ENCODE data around the gene KCNG4. TPM values are rescaled to one million over a fixed set of nuclear protein-coding genes. Genes with fewer than 3 reads are reported as not detected.
"Not testable (repeated sequence)": the region's sequence is repeated elsewhere in the genome, so short reads cannot be mapped to it uniquely, and the experiment has no call there.

Gene KCNG4
- total RNA-seq, 2 experiments from 2014 or later: not detected

GRCh38 chr16:84207251-84207650, 32.6 kb downstream of the KCNG4 start:
- ATAC-seq (ENCODE audit: poor library complexity): no peak
- no peak for DNase-seq
- no peak overlapping the region for H3K4me3 Mint-ChIP-seq
- TF ChIP-seq, protein P1, sequence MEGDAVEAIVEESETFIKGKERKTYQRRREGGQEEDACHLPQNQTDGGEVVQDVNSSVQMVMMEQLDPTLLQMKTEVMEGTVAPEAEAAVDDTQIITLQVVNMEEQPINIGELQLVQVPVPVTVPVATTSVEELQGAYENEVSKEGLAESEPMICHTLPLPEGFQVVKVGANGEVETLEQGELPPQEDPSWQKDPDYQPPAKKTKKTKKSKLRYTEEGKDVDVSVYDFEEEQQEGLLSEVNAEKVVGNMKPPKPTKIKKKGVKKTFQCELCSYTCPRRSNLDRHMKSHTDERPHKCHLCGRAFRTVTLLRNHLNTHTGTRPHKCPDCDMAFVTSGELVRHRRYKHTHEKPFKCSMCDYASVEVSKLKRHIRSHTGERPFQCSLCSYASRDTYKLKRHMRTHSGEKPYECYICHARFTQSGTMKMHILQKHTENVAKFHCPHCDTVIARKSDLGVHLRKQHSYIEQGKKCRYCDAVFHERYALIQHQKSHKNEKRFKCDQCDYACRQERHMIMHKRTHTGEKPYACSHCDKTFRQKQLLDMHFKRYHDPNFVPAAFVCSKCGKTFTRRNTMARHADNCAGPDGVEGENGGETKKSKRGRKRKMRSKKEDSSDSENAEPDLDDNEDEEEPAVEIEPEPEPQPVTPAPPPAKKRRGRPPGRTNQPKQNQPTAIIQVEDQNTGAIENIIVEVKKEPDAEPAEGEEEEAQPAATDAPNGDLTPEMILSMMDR (IDR thresholded peaks at IDR 0.05): no peak
- ChIA-PET POLR2A (no interaction called here), CTCF (no interaction called here)
- no peaks in the 10 kb centered on the region for H3K27me3 Mint-ChIP-seq
- H3K27ac ChIP-seq (ENCODE audit: low read depth in 1 of 2, low read length in 2 of 2): no peak overlapping the region
- intact Hi-C loops (cut with DNase I, micrococcal nuclease): no loop called here
- no peaks in the 10 kb centered on the region for H3K9me3 Mint-ChIP-seq
- H3K27ac Mint-ChIP-seq: no peak overlapping the region
- H3K9me3 ChIP-seq (ENCODE audit: control insufficient read depth in 1 of 2, insufficient read depth in 1 of 2, low read length in 2 of 2): no peaks in the 10 kb centered on the region
- H3K27me3 ChIP-seq (ENCODE audit: control insufficient read depth in 1 of 2, insufficient read depth in 2 of 2, low read length in 2 of 2): no peaks in the 10 kb centered on the region
- no peaks in the 10 kb centered on the region for H3K4me1 ChIP-seq (ENCODE audit: insufficient read depth, low read length)
- no peak overlapping the region for H3K4me3 ChIP-seq (ENCODE audit: low read length)
- H3K36me3 ChIP-seq (ENCODE audit: insufficient read depth, low read length): no peaks in the 10 kb centered on the region
- H3K36me3 Mint-ChIP-seq (ENCODE audit: low read depth): no peaks in the 10 kb centered on the region
- H3K4me1 Mint-ChIP-seq (ENCODE audit: low read depth): no peaks in the 10 kb centered on the region

GRCh38 chr16:84205976-84206691, 33.7 kb downstream of the KCNG4 start:
- no peaks in the 10 kb centered on the region for H3K9me3 Mint-ChIP-seq
- no peaks in the 10 kb centered on the region for H3K36me3 Mint-ChIP-seq (ENCODE audit: low read depth)
- intact Hi-C loops (cut with DNase I, micrococcal nuclease): no loop called here
- no peaks in the 10 kb centered on the region for H3K9me3 ChIP-seq (ENCODE audit: control insufficient read depth in 1 of 2, insufficient read depth in 1 of 2, low read length in 2 of 2)
- CTCF ChIA-PET: no interaction called here
- no peak for DNase-seq
- TF ChIP-seq, protein P1 (IDR thresholded peaks at IDR 0.05): no peak
- H3K36me3 ChIP-seq (ENCODE audit: insufficient read depth, low read length): no peaks in the 10 kb centered on the region
- POLR2A ChIA-PET: no interaction called here
- no peak for ATAC-seq (ENCODE audit: poor library complexity)
- no peak overlapping the region for H3K4me3 ChIP-seq (ENCODE audit: low read length)
- H3K27me3 Mint-ChIP-seq: no peaks in the 10 kb centered on the region
- no peak overlapping the region for H3K27ac ChIP-seq (ENCODE audit: low read depth in 1 of 2, low read length in 2 of 2)
- no peak overlapping the region for H3K27ac Mint-ChIP-seq
- no peaks in the 10 kb centered on the region for H3K4me1 Mint-ChIP-seq (ENCODE audit: low read depth)
- no peaks in the 10 kb centered on the region for H3K4me1 ChIP-seq (ENCODE audit: insufficient read depth, low read length)
- no peaks in the 10 kb centered on the region for H3K27me3 ChIP-seq (ENCODE audit: control insufficient read depth in 1 of 2, insufficient read depth in 2 of 2, low read length in 2 of 2)
- no peak overlapping the region for H3K4me3 Mint-ChIP-seq

DNA sequence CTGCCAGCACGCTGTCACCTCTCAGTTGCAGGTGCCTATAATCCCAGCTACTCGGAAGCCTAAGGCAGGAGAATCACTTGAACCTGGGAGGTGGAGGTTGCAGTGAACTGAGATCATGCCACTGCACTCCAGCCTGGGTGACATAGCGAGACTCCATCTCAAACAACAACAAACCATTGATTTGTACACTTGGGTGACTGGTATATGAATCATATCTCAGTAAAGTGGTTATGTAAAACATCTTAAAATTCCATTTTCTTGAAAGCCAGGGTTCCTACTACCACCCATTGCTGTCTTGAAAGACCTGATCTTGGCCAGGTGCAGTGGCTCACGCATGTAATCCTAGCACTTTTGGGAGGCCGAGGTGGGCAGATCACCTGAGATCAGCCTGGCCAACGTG, 34.7 kb downstream of the KCNG4 start:
- intact Hi-C loops (cut with DNase I, micrococcal nuclease); ATAC-seq (ENCODE audit: poor library complexity); H3K27me3 ChIP-seq (ENCODE audit: control insufficient read depth in 1 of 2, insufficient read depth in 2 of 2, low read length in 2 of 2); H3K4me1 Mint-ChIP-seq (ENCODE audit: low read depth); CTCF ChIA-PET; H3K27ac ChIP-seq (ENCODE audit: low read depth in 1 of 2, low read length in 2 of 2); H3K27me3 Mint-ChIP-seq; POLR2A ChIA-PET; H3K36me3 ChIP-seq (ENCODE audit: insufficient read depth, low read length); DNase-seq; H3K4me3 ChIP-seq (ENCODE audit: low read length); H3K36me3 Mint-ChIP-seq (ENCODE audit: low read depth); H3K9me3 ChIP-seq (ENCODE audit: control insufficient read depth in 1 of 2, insufficient read depth in 1 of 2, low read length in 2 of 2); H3K27ac Mint-ChIP-seq; H3K9me3 Mint-ChIP-seq; H3K4me1 ChIP-seq (ENCODE audit: insufficient read depth, low read length); H3K4me3 Mint-ChIP-seq: not testable (repeated sequence)

GRCh38 chr16:84204551-84204950, 35.3 kb downstream of the KCNG4 start:
- intact Hi-C loops (cut with DNase I, micrococcal nuclease); ATAC-seq (ENCODE audit: poor library complexity); POLR2A ChIA-PET; H3K9me3 ChIP-seq (ENCODE audit: control insufficient read depth in 1 of 2, insufficient read depth in 1 of 2, low read length in 2 of 2); H3K4me3 Mint-ChIP-seq; DNase-seq; H3K27ac ChIP-seq (ENCODE audit: low read depth in 1 of 2, low read length in 2 of 2); H3K36me3 Mint-ChIP-seq (ENCODE audit: low read depth); H3K4me3 ChIP-seq (ENCODE audit: low read length); H3K27ac Mint-ChIP-seq; CTCF ChIA-PET; H3K27me3 ChIP-seq (ENCODE audit: control insufficient read depth in 1 of 2, insufficient read depth in 2 of 2, low read length in 2 of 2); H3K9me3 Mint-ChIP-seq; H3K27me3 Mint-ChIP-seq; H3K36me3 ChIP-seq (ENCODE audit: insufficient read depth, low read length); H3K4me1 ChIP-seq (ENCODE audit: insufficient read depth, low read length); H3K4me1 Mint-ChIP-seq (ENCODE audit: low read depth): not testable (repeated sequence)
